ENCODE results near the gene BEND3.
"Not testable (repeated sequence)": the region's sequence is repeated elsewhere in the genome, so short reads cannot be mapped to it uniquely, and the experiment has no call there.

The BEND3 gene

GRCh38 chr6:107114926-107115694 is at the start of gene BEND3:
Gene BEND3 (minus strand): TSS chr6:107115515. CDS start chr6:107099285, 16,230 bp downstream.
- peak within 1 kb of the TSS; percentile 78 for H3K27ac ChIP-seq (ENCODE audit: low read length)
- no peaks in the 10 kb centered on the region for H3K9me3 ChIP-seq (ENCODE audit: insufficient read depth, low read length)
- H3K4me3 ChIP-seq (ENCODE audit: low read length), result peak within 1 kb of the TSS; percentile 93
- no peaks in the 10 kb centered on the region for H4K20me1 ChIP-seq (ENCODE audit: insufficient read depth, low read length)
- peak within 1 kb of the TSS; percentile 87 for H3K9ac ChIP-seq (ENCODE audit: low read length)
- no peak for TF ChIP-seq EZH2phosphoT487 (IDR thresholded peaks at IDR 0.05; ENCODE audit: low read depth)
- TF ChIP-seq, protein P1, sequence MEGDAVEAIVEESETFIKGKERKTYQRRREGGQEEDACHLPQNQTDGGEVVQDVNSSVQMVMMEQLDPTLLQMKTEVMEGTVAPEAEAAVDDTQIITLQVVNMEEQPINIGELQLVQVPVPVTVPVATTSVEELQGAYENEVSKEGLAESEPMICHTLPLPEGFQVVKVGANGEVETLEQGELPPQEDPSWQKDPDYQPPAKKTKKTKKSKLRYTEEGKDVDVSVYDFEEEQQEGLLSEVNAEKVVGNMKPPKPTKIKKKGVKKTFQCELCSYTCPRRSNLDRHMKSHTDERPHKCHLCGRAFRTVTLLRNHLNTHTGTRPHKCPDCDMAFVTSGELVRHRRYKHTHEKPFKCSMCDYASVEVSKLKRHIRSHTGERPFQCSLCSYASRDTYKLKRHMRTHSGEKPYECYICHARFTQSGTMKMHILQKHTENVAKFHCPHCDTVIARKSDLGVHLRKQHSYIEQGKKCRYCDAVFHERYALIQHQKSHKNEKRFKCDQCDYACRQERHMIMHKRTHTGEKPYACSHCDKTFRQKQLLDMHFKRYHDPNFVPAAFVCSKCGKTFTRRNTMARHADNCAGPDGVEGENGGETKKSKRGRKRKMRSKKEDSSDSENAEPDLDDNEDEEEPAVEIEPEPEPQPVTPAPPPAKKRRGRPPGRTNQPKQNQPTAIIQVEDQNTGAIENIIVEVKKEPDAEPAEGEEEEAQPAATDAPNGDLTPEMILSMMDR (IDR thresholded peaks at IDR 0.05; ENCODE audit: low read depth, low read length), result no peak
- H3K27me3 ChIP-seq (ENCODE audit: low read depth, low read length), result no peaks in the 10 kb centered on the region
- no peaks in the 10 kb centered on the region for H3K36me3 ChIP-seq (replicated peaks; ENCODE audit: low read depth, low read length)
- peaks cover 8% of the 10 kb centered on the region; the same call in 1 of the 2 replicates for H3K79me2 ChIP-seq (ENCODE audit: low read length)
- H3K4me1 ChIP-seq (ENCODE audit: low read length), result peaks cover 23% of the 10 kb centered on the region
- peak within 1 kb of the TSS; percentile 100 for H3K4me2 ChIP-seq (ENCODE audit: low read length)
- H2AFZ ChIP-seq (ENCODE audit: low read depth, low read length), result peak within 1 kb of the TSS; percentile 98

DNA sequence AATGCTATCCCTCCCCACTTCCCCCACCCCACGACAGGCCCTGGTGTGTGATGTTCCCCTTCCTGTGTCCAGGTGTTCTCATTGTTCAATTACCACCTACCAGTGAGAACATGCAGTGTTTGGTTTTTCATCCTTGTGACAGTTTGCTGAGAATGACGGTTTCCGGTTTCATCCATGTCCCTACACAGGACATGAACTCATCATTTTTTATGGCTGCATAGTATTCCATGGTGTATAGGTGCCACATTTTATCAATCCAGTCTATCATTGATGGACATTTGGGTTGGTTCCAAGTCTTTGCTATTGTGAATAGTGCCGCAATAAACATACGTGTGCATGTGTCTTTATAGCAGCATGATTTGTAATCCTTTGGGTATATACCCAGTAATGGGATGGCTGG is 49.0 kb upstream of the BEND3 start:
- H3K9me3 ChIP-seq (ENCODE audit: insufficient read depth, low read length); H3K27me3 ChIP-seq (ENCODE audit: low read depth, low read length); H3K36me3 ChIP-seq (replicated peaks; ENCODE audit: low read depth, low read length); H3K4me3 ChIP-seq (ENCODE audit: low read length); H4K20me1 ChIP-seq (ENCODE audit: insufficient read depth, low read length); H3K4me2 ChIP-seq (ENCODE audit: low read length); H3K79me2 ChIP-seq (ENCODE audit: low read length); H3K27ac ChIP-seq (ENCODE audit: low read length); H3K9ac ChIP-seq (ENCODE audit: low read length); H2AFZ ChIP-seq (ENCODE audit: low read depth, low read length); H3K4me1 ChIP-seq (ENCODE audit: low read length): not testable (repeated sequence)

- Histone ChIP-seq H3K27me3 (ENCODE audit: low read depth, low read length) (no peaks in the 10 kb centered on the region), H3K79me2 (ENCODE audit: low read length) (no peaks in the 10 kb centered on the region), H3K4me2 (ENCODE audit: low read length) (no peak overlapping the region), H3K4me1 (ENCODE audit: low read length) (no peaks in the 10 kb centered on the region), H4K20me1 (ENCODE audit: insufficient read depth, low read length) (no peaks in the 10 kb centered on the region), H3K9ac (ENCODE audit: low read length) (no peak overlapping the region), H3K36me3 (replicated peaks; ENCODE audit: low read depth, low read length) (no peaks in the 10 kb centered on the region), H3K27ac (ENCODE audit: low read length) (no peak overlapping the region), H2AFZ (ENCODE audit: low read depth, low read length) (no peak overlapping the region), H3K9me3 (ENCODE audit: insufficient read depth, low read length) (no peaks in the 10 kb centered on the region), H3K4me3 (ENCODE audit: low read length) (no peak overlapping the region)
- TF ChIP-seq EZH2phosphoT487 (IDR thresholded peaks at IDR 0.05; ENCODE audit: low read depth), result no peak
- TF ChIP-seq, protein P1 (IDR thresholded peaks at IDR 0.05; ENCODE audit: low read depth, low read length), result no peak
Observed at GRCh38 chr6:107161521-107161920, 46.2 kb upstream of the BEND3 start.

GRCh38 chr6:107156617-107157016 is 41.3 kb upstream of the BEND3 start:
- Histone ChIP-seq H3K79me2 (ENCODE audit: low read length) (no peaks in the 10 kb centered on the region), H3K36me3 (replicated peaks; ENCODE audit: low read depth, low read length) (no peaks in the 10 kb centered on the region), H3K27ac (ENCODE audit: low read length) (no peak overlapping the region), H3K27me3 (ENCODE audit: low read depth, low read length) (no peaks in the 10 kb centered on the region), H3K9ac (ENCODE audit: low read length) (no peak overlapping the region), H3K9me3 (ENCODE audit: insufficient read depth, low read length) (no peaks in the 10 kb centered on the region), H2AFZ (ENCODE audit: low read depth, low read length) (no peak overlapping the region), H3K4me1 (ENCODE audit: low read length) (peaks cover 21% of the 10 kb centered on the region), H4K20me1 (ENCODE audit: insufficient read depth, low read length) (no peaks in the 10 kb centered on the region), H3K4me2 (ENCODE audit: low read length) (no peak overlapping the region), H3K4me3 (ENCODE audit: low read length) (no peak overlapping the region)
- no peak for TF ChIP-seq EZH2phosphoT487 (IDR thresholded peaks at IDR 0.05; ENCODE audit: low read depth)
- TF ChIP-seq, protein P1 (IDR thresholded peaks at IDR 0.05; ENCODE audit: low read depth, low read length), result no peak
